ENCODE data around the gene SLC31A1. TPM values are rescaled to one million over a fixed set of nuclear protein-coding genes. Genes with fewer than 3 reads are reported as not detected.
"Not testable (repeated sequence)": the region's sequence is repeated elsewhere in the genome, so short reads cannot be mapped to it uniquely, and the experiment has no call there.

SLC31A1 gene
- total RNA-seq, 1 experiment from 2014 or later = 64.9 TPM

DNA sequence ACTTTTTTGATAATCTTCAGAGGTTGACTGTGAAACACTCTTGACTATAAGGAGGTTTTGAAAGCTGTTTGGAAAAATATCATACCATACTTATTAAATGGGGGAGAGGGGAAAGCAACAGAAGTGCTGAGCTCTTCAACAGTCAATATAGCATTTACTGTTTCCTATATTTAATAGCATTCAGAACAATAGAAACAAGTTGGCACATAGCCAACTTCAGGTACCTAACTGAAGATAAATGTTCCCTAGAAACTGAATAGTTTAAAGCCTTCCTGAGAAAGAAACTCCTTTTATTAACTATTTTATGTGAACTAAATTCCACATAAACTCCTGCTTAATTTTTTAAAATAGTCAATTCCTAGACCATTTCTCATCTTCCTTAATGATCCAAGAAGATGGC lies 26.3 kb downstream of the SLC31A1 start:
- intact Hi-C loops (cut with micrococcal nuclease; ENCODE audit: unreplicated experiment) = no loop called here
- TF ChIP-seq, protein P1, sequence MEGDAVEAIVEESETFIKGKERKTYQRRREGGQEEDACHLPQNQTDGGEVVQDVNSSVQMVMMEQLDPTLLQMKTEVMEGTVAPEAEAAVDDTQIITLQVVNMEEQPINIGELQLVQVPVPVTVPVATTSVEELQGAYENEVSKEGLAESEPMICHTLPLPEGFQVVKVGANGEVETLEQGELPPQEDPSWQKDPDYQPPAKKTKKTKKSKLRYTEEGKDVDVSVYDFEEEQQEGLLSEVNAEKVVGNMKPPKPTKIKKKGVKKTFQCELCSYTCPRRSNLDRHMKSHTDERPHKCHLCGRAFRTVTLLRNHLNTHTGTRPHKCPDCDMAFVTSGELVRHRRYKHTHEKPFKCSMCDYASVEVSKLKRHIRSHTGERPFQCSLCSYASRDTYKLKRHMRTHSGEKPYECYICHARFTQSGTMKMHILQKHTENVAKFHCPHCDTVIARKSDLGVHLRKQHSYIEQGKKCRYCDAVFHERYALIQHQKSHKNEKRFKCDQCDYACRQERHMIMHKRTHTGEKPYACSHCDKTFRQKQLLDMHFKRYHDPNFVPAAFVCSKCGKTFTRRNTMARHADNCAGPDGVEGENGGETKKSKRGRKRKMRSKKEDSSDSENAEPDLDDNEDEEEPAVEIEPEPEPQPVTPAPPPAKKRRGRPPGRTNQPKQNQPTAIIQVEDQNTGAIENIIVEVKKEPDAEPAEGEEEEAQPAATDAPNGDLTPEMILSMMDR (IDR thresholded peaks at IDR 0.05; ENCODE audit: insufficient read depth in 1 of 2, low read depth in 1 of 2, low read length in 1 of 2, severe bottlenecking in 1 of 2, unreplicated experiment in 1 of 2) = no peak
- H3K27me3 Mint-ChIP-seq (ENCODE audit: insufficient read depth, unreplicated experiment) = no peaks in the 10 kb centered on the region
- Histone ChIP-seq H3K36me3 (ENCODE audit: control insufficient read depth, insufficient read depth, low read length) (no peaks in the 10 kb centered on the region), H3K27me3 (replicated peaks; ENCODE audit: control insufficient read depth, insufficient read depth, low read length) (no peaks in the 10 kb centered on the region), H3K9me3 (no peaks in the 10 kb centered on the region), H3K4me3 (ENCODE audit: low read depth, low read length) (no peak overlapping the region), H3K4me1 (no peaks in the 10 kb centered on the region)
- no peak for DNase-seq
- H3K4me1 Mint-ChIP-seq (ENCODE audit: low read depth, unreplicated experiment) = no peaks in the 10 kb centered on the region
- ChIA-PET CTCF (no interaction called here), POLR2A (no interaction called here)
- H3K27ac Mint-ChIP-seq (ENCODE audit: unreplicated experiment) = no peak overlapping the region
- peaks cover 9% of the 10 kb centered on the region for H3K36me3 Mint-ChIP-seq (ENCODE audit: insufficient read depth, unreplicated experiment)
- H3K9me3 Mint-ChIP-seq (ENCODE audit: unreplicated experiment) = no peaks in the 10 kb centered on the region
- no TSS peak for BruUV-seq (replicated peaks)
- H3K4me3 Mint-ChIP-seq (ENCODE audit: unreplicated experiment) = no peak overlapping the region

- DNase-seq; H3K27me3 Mint-ChIP-seq (ENCODE audit: insufficient read depth, unreplicated experiment); H3K4me3 ChIP-seq (ENCODE audit: low read depth, low read length); H3K9me3 Mint-ChIP-seq (ENCODE audit: unreplicated experiment); H3K36me3 Mint-ChIP-seq (ENCODE audit: insufficient read depth, unreplicated experiment); H3K36me3 ChIP-seq (ENCODE audit: control insufficient read depth, insufficient read depth, low read length); H3K27ac Mint-ChIP-seq (ENCODE audit: unreplicated experiment); H3K4me1 ChIP-seq; intact Hi-C loops (cut with micrococcal nuclease; ENCODE audit: unreplicated experiment); H3K4me3 Mint-ChIP-seq (ENCODE audit: unreplicated experiment); H3K27me3 ChIP-seq (replicated peaks; ENCODE audit: control insufficient read depth, insufficient read depth, low read length); POLR2A ChIA-PET; BruUV-seq (replicated peaks); H3K4me1 Mint-ChIP-seq (ENCODE audit: low read depth, unreplicated experiment); CTCF ChIA-PET; H3K9me3 ChIP-seq: not testable (repeated sequence)
Observed at GRCh38 chr9:113249661-113250060, 28.3 kb downstream of the SLC31A1 start.

DNA sequence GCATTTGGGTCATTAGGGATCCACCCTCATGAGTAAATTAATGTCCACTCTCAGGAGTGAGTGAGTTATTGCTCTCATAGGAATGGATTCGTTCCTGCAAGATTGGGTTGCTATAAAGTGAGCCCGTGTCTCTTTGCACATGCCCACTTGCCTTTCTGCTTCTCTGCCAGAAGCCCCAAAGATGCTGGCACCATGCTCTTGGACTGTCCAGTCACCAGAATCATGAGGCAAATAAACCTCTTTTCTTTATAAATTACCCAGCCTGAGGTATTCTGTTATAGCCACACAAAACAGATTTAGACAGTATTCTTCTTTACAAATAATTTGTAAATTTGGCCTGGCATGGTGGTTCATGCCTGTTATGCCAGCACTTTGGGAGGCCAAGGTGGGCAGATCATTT lies 29.5 kb downstream of the SLC31A1 start:
- TF ChIP-seq, protein P1 (IDR thresholded peaks at IDR 0.05; ENCODE audit: insufficient read depth in 1 of 2, low read depth in 1 of 2, low read length in 1 of 2, severe bottlenecking in 1 of 2, unreplicated experiment in 1 of 2) = no peak
- intact Hi-C loops (cut with micrococcal nuclease; ENCODE audit: unreplicated experiment) = no loop called here
- ChIA-PET POLR2A (no interaction called here), CTCF (no interaction called here)
- BruUV-seq (replicated peaks) = no TSS peak
- H3K4me1 Mint-ChIP-seq (ENCODE audit: low read depth, unreplicated experiment) = no peaks in the 10 kb centered on the region
- DNase-seq = no peak
- no peak overlapping the region for H3K4me3 ChIP-seq (ENCODE audit: low read depth, low read length)
- H3K27me3 Mint-ChIP-seq (ENCODE audit: insufficient read depth, unreplicated experiment) = no peaks in the 10 kb centered on the region
- H3K9me3 ChIP-seq = no peaks in the 10 kb centered on the region
- peaks cover 9% of the 10 kb centered on the region for H3K36me3 Mint-ChIP-seq (ENCODE audit: insufficient read depth, unreplicated experiment)
- H3K27me3 ChIP-seq (replicated peaks; ENCODE audit: control insufficient read depth, insufficient read depth, low read length) = no peaks in the 10 kb centered on the region
- H3K4me1 ChIP-seq = no peaks in the 10 kb centered on the region
- no peak overlapping the region for H3K4me3 Mint-ChIP-seq (ENCODE audit: unreplicated experiment)
- no peaks in the 10 kb centered on the region for H3K36me3 ChIP-seq (ENCODE audit: control insufficient read depth, insufficient read depth, low read length)
- no peaks in the 10 kb centered on the region for H3K9me3 Mint-ChIP-seq (ENCODE audit: unreplicated experiment)
- H3K27ac Mint-ChIP-seq (ENCODE audit: unreplicated experiment) = no peak overlapping the region

- no peak overlapping the region for H3K4me3 ChIP-seq (ENCODE audit: low read depth, low read length)
- intact Hi-C loops (cut with micrococcal nuclease; ENCODE audit: unreplicated experiment) = no loop called here
- Mint-ChIP-seq H3K36me3 (ENCODE audit: insufficient read depth, unreplicated experiment) (peaks cover 23% of the 10 kb centered on the region), H3K27me3 (ENCODE audit: insufficient read depth, unreplicated experiment) (no peaks in the 10 kb centered on the region), H3K4me1 (ENCODE audit: low read depth, unreplicated experiment) (no peaks in the 10 kb centered on the region), H3K4me3 (ENCODE audit: unreplicated experiment) (no peak overlapping the region), H3K9me3 (ENCODE audit: unreplicated experiment) (no peaks in the 10 kb centered on the region), H3K27ac (ENCODE audit: unreplicated experiment) (no peak overlapping the region)
- no peaks in the 10 kb centered on the region for H3K4me1 ChIP-seq
- no peaks in the 10 kb centered on the region for H3K9me3 ChIP-seq
- H3K36me3 ChIP-seq (ENCODE audit: control insufficient read depth, insufficient read depth, low read length) = peaks cover 1% of the 10 kb centered on the region; the same call in 1 of the 2 replicates
- no TSS peak for BruUV-seq (replicated peaks)
- TF ChIP-seq, protein P1 (IDR thresholded peaks at IDR 0.05; ENCODE audit: insufficient read depth in 1 of 2, low read depth in 1 of 2, low read length in 1 of 2, severe bottlenecking in 1 of 2, unreplicated experiment in 1 of 2) = no peak
- no peaks in the 10 kb centered on the region for H3K27me3 ChIP-seq (replicated peaks; ENCODE audit: control insufficient read depth, insufficient read depth, low read length)
- ChIA-PET POLR2A (interaction anchor here (0.6 kb wide), 1 partner anchor 839 kb away, joined by 5 read pairs; no protein-coding TSS in a partner anchor), CTCF (no interaction called here)
- DNase-seq = no peak
Observed at GRCh38 chr9:113254991-113255390, 33.6 kb downstream of the SLC31A1 start.
